ENCODE measurements around the gene CACTIN.

DNA sequence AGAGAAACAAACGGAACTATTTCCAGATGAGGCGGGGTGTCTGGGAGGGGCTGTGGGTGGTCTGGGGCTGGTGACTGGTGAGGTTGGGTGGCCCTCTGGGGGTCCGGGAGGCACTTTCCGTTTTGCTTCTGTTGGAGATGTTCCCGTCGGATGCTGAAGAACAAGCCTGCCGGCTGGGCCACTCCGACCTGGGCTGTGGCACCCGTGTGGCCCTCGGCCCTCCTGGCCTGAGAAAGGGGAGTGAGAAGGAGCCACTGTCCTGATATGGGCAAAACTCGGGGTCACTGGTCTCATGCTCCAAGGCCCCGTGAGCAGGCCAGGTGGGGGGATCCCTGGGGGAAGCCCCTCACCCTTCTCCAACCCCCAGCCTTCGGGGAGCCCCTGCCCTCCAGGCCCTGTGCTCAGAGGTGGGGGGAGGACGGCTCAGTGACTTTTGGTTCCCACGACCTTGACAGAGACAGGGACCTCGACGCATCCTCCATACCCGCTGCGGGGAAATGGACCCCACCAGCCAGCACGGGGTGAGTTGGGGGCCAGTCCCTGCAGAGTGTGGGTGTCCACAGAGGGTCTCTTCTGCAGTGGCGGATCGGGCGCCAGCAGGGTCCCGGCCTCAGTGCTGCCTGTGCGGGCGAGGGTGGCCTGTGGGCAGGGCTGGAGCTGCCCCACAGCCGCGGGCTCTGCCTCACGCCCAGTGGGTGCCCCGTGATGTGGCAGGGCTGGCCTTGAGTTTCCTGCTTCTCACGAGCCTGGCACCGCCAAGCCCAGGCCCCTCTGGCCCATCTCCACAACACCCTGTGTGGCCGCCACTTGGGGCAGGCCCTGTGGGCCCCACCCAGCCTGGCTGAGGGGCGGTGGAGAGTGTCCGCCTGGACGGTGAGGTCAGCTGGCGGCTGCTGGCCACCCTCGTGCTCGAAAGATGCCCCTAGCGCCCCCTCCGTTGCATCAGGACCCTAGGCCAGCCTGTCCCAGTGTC lies 15.6 kb downstream of the CACTIN start:
- TF ChIP-seq POLR2A (IDR thresholded peaks at IDR 0.05; ENCODE audit: low read depth, low read length), result no peak
- TF ChIP-seq, protein P1, sequence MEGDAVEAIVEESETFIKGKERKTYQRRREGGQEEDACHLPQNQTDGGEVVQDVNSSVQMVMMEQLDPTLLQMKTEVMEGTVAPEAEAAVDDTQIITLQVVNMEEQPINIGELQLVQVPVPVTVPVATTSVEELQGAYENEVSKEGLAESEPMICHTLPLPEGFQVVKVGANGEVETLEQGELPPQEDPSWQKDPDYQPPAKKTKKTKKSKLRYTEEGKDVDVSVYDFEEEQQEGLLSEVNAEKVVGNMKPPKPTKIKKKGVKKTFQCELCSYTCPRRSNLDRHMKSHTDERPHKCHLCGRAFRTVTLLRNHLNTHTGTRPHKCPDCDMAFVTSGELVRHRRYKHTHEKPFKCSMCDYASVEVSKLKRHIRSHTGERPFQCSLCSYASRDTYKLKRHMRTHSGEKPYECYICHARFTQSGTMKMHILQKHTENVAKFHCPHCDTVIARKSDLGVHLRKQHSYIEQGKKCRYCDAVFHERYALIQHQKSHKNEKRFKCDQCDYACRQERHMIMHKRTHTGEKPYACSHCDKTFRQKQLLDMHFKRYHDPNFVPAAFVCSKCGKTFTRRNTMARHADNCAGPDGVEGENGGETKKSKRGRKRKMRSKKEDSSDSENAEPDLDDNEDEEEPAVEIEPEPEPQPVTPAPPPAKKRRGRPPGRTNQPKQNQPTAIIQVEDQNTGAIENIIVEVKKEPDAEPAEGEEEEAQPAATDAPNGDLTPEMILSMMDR (conservative IDR thresholded peaks at IDR 0.05; ENCODE audit: low read depth, low read length), result no peak
- TF ChIP-seq FOS (IDR thresholded peaks at IDR 0.05; ENCODE audit: low read depth, low read length), result no peak

All from IMR-90 (cell line).